MCF 10A (cell line): ENCODE data around the gene MDC1. TPM values are rescaled to one million over a fixed set of nuclear protein-coding genes. Genes with fewer than 3 reads are reported as not detected.
A peak's percentile ranks its signal among the peaks of the same experiment; 100 is the strongest.

Experiments used
- BruUV-seq: library from RNA; stranded (reverse); fragments of 400-500 nt; replicated peaks from 2 replicates; lab custom pipeline; 2021; lab: Mats Ljungman, UMichigan
- CTCF ChIA-PET: fragments of 300-600 bp; sonication (Branson Sonifier 250); formaldehyde crosslinking; extraction: SDS; loops from one replicate; lab custom pipeline; 2021; ENCODE audit warnings: antibody characterized with exemption, inconsistent platforms; lab: Yijun Ruan, JAX
- POLR2A ChIA-PET: fragments of 300-600, 350-650 bp; sonication (Branson Sonifier 250); formaldehyde crosslinking; extraction: SDS; loops from one replicate; lab custom pipeline; 2020; ENCODE audit warnings: antibody characterized with exemption, inconsistent platforms; lab: Yijun Ruan, JAX
- DNase-seq: peaks from one replicate; pipeline ENCODE4 v3.0.0-alpha.2; 2018; ENCODE audit not compliant: unreplicated experiment
- H3K27ac Mint-ChIP-seq: one replicate; pipeline ENCODE4 v1.8.0; 2022; ENCODE audit warnings: mild to moderate bottlenecking, low read depth, mixed read lengths; ENCODE audit not compliant: unreplicated experiment
- H3K27me3 Mint-ChIP-seq: one replicate; pipeline ENCODE4 v1.8.0; 2022; ENCODE audit warnings: mixed read lengths; ENCODE audit not compliant: insufficient read depth, unreplicated experiment
- H3K36me3 Mint-ChIP-seq: one replicate; pipeline ENCODE4 v1.8.0; 2022; ENCODE audit warnings: mild to moderate bottlenecking, moderate library complexity, mixed read lengths; ENCODE audit not compliant: insufficient read depth, unreplicated experiment
- H3K4me1 Mint-ChIP-seq: one replicate; pipeline ENCODE4 v1.8.0; 2022; ENCODE audit warnings: mixed read lengths; ENCODE audit not compliant: insufficient read depth, unreplicated experiment
- H3K4me3 Mint-ChIP-seq: one replicate; pipeline ENCODE4 v1.8.0; 2022; ENCODE audit warnings: mild to moderate bottlenecking, moderate library complexity, mixed read lengths; ENCODE audit not compliant: unreplicated experiment
- H3K9me3 Mint-ChIP-seq: one replicate; pipeline ENCODE4 v1.8.0; 2022; ENCODE audit warnings: mixed read lengths; ENCODE audit not compliant: unreplicated experiment
- intact Hi-C: fragments of 100-400 bp; cut with micrococcal nuclease; formaldehyde crosslinking; loops from 2 replicates; pipeline ENCODE4 v1.14.1; 2022
- total RNA-seq: library from RNA; stranded (reverse); gene quantifications from 2 replicates; pipeline ENCODE4 v1.2.3, GENCODE V29; 2022
- TF ChIP-seq, protein P1 (sequence below): fragments of 200-600 bp; IDR thresholded peaks from one replicate; pipeline ENCODE4 v1.8.0; 2022; ENCODE audit warnings: antibody characterized with exemption, mild to moderate bottlenecking; ENCODE audit not compliant: unreplicated experiment

The MDC1 gene
- total RNA-seq, 1 experiment from 2014 or later, result 50.6 TPM

DNA sequence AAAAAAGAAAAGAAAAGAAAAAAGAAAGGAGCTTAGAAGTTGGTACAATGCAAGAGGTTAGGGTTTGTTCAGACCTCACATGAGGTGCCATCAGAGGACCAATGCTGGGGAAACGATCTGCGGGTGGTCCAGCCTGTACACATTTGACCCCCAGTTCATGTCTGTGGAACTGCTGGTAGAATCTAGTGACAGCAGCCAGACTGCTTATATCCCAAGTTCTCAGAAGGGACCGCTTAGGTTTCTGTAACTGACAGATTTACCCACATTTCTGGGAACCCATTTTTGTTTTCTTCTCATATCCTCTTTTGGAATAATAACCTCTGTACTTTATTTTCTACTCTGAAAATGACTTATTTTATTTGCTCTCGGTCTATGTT, 35.3 kb downstream of the MDC1 start:
- TF ChIP-seq, protein P1, sequence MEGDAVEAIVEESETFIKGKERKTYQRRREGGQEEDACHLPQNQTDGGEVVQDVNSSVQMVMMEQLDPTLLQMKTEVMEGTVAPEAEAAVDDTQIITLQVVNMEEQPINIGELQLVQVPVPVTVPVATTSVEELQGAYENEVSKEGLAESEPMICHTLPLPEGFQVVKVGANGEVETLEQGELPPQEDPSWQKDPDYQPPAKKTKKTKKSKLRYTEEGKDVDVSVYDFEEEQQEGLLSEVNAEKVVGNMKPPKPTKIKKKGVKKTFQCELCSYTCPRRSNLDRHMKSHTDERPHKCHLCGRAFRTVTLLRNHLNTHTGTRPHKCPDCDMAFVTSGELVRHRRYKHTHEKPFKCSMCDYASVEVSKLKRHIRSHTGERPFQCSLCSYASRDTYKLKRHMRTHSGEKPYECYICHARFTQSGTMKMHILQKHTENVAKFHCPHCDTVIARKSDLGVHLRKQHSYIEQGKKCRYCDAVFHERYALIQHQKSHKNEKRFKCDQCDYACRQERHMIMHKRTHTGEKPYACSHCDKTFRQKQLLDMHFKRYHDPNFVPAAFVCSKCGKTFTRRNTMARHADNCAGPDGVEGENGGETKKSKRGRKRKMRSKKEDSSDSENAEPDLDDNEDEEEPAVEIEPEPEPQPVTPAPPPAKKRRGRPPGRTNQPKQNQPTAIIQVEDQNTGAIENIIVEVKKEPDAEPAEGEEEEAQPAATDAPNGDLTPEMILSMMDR, result no peak
- H3K27ac Mint-ChIP-seq, result peak overlapping the region; percentile 80
- no TSS peak for BruUV-seq
- intact Hi-C loops, result no loop called here
- H3K27me3 Mint-ChIP-seq, result no peaks in the 10 kb centered on the region
- POLR2A ChIA-PET, result interaction anchor here (0.6 to 6.5 kb wide), 7 partner anchors 9 to 1009 kb away, joined by 3 to 251 read pairs (median 6); partner anchors contain the start of genes DDR1, DHX16, MDC1 and MRPS18B
- H3K36me3 Mint-ChIP-seq, result peaks cover 72% of the 10 kb centered on the region
- peaks cover 49% of the 10 kb centered on the region for H3K4me1 Mint-ChIP-seq
- no peaks in the 10 kb centered on the region for H3K9me3 Mint-ChIP-seq
- peak overlapping the region; percentile 94 for H3K4me3 Mint-ChIP-seq
- DNase-seq, result no peak
- CTCF ChIA-PET, result interaction anchor here (0.6 to 17.5 kb wide), 6 partner anchors 10 to 70 kb away, joined by 4 to 537 read pairs (median 4); partner anchors contain the start of genes DHX16, MDC1 and TUBB

DNA sequence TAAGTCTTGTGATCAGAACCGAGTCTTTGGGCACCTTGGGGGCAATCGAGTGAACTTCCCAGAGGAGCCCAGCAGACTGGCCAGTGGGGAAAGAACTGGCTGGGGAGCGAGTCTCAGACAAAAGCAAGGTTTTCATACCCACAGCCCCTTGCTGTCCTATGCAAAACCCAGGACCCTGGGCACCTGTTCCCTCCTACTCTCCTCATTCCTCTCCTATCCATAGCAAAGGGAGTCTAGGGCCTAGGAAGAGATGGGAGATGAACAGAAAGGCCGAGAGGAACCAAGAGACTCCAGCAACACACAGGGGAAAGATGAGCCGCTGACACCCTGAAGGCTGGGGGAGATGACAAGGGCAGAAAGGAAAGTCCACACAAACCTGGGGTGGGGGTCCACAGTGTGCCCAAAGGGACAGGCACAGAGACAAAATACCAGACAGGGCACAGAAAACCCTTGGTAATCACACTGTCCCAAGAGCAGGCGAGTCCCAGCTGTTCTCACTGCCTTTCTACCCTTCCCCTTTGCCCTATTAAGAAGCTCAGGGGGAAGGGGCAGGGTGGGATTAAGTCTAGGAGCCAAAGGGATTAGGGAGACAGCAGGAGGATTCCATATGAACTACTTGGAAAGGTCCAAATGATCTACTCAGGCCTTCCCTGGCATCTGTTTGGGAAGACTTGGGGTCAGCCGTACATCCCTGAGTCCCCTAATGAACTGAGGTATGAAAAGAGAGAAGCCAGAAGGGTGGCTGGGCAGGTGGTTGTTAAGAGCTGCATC, 37.1 kb downstream of the MDC1 start:
- Mint-ChIP-seq H3K27ac (no peak overlapping the region), H3K27me3 (no peaks in the 10 kb centered on the region), H3K4me3 (peak overlapping the region; percentile 41), H3K4me1 (peaks cover 34% of the 10 kb centered on the region), H3K9me3 (no peaks in the 10 kb centered on the region), H3K36me3 (peaks cover 75% of the 10 kb centered on the region)
- ChIA-PET CTCF (interaction anchor here (0.7 to 17.5 kb wide), 7 partner anchors 9 to 407 kb away, joined by 3 to 537 read pairs (median 4); partner anchors contain the start of genes MDC1 and TUBB), POLR2A (interaction anchor here (0.5 to 9.1 kb wide), 8 partner anchors 8 to 204 kb away, joined by 3 to 251 read pairs (median 6); partner anchors contain the start of genes DDR1, MDC1 and TUBB)
- DNase-seq, result no peak
- intact Hi-C loops, result loop anchor here (1.0 kb wide), 2 partner anchors 42 to 390 kb away; no protein-coding TSS in a partner anchor
- no TSS peak for BruUV-seq
- TF ChIP-seq, protein P1, result no peak

DNA sequence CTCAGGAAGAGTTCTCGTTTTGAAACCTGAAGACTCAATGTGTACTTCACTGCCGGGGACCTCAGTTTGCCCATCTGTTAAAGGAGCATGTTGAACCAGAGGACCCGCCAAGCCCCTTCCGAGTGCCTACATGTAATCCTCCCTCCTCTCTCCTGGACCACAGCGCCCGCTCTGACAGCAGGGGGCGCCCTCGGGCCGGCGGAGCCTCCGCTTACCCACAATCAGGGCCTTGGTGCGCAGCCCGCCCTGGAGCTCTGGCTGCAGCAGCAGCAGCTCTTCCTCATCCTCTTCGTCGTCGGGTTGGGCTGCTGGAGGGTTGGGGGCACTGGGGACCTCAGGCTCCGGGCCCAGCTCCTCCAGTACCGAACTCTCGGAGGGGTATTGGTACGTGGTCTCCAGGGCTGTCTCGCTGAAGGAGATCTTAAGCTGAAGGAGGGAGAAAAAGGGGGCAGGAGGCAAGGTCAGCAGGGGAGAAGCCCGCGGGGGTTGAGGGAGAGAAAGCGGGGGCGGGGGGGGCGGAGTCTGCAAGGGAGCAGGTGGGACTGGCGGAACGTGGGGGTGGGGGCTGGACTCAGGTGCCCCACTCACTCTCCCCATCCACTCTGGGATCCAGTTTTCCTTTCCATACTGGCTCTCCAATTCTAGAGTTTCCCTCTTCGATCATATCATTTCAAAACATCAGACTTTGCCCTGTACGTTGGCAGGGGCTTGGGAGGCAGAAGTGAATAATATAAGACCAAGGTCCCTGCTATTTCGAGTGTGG, 37.9 kb downstream of the MDC1 start:
- H3K4me3 Mint-ChIP-seq, result peak overlapping the region; percentile 41
- no peaks in the 10 kb centered on the region for H3K9me3 Mint-ChIP-seq
- ChIA-PET POLR2A (interaction anchor here (0.6 to 9.1 kb wide), 7 partner anchors 9 to 205 kb away, joined by 3 to 208 read pairs (median 6); partner anchors contain the start of genes DDR1, MDC1, NRM and TUBB), CTCF (interaction anchor here (0.5 to 17.5 kb wide), 18 partner anchors 9 to 408 kb away, joined by 3 to 537 read pairs (median 4); partner anchors contain the start of genes MDC1 and TUBB)
- intact Hi-C loops, result loop anchor here (1.0 kb wide), 2 partner anchors 43 to 391 kb away; no protein-coding TSS in a partner anchor
- peak; percentile 82 for DNase-seq
- no peaks in the 10 kb centered on the region for H3K27me3 Mint-ChIP-seq
- TF ChIP-seq, protein P1, result peak; percentile 98
- no TSS peak for BruUV-seq
- H3K36me3 Mint-ChIP-seq, result peaks cover 70% of the 10 kb centered on the region
- no peak overlapping the region for H3K27ac Mint-ChIP-seq
- peaks cover 28% of the 10 kb centered on the region for H3K4me1 Mint-ChIP-seq
